Measurements from ENCODE around the gene DMXL1. TPM values are rescaled to one million over a fixed set of nuclear protein-coding genes. Genes with fewer than 3 reads are reported as not detected.

DMXL1 gene
- total and polyA plus RNA-seq, 2 experiments from 2014 or later = 28.4 to 41.7 TPM

GRCh38 chr5:119286511-119287488 is 215.9 kb downstream of the DMXL1 start:
- Histone ChIP-seq H3K4me2 (no peak overlapping the region), H3K9me2 (ENCODE audit: insufficient read depth) (no peaks in the 10 kb centered on the region), H3K4me1 (ENCODE audit: insufficient read depth) (peaks cover 18% of the 10 kb centered on the region), H3K36me3 (ENCODE audit: insufficient read depth) (no peaks in the 10 kb centered on the region), H3K27ac (ENCODE audit: low read depth) (no peak overlapping the region), H3K4me3 (no peak overlapping the region), H3K79me2 (replicated peaks; ENCODE audit: insufficient read depth) (no peaks in the 10 kb centered on the region), H2AFZ (no peak overlapping the region), H3F3A (replicated peaks; ENCODE audit: low read depth) (0 out of 2 replicates have a peak, but pooled peaks cover 2% of the 10 kb centered on the region), H3K27me3 (ENCODE audit: insufficient read depth) (no peaks in the 10 kb centered on the region), H4K20me1 (replicated peaks; ENCODE audit: insufficient read depth) (no peaks in the 10 kb centered on the region)
- Mint-ChIP-seq H3K27me3 (ENCODE audit: insufficient read depth, low read depth, poor library complexity) (no peaks in the 10 kb centered on the region), H3K36me3 (ENCODE audit: low read depth) (no peaks in the 10 kb centered on the region), H3K4me1 (peaks cover 24% of the 10 kb centered on the region), H3K4me3 (no peak overlapping the region), H3K9me3 (no peaks in the 10 kb centered on the region), H3K27ac (no peak overlapping the region)
- TF ChIP-seq REST (IDR thresholded peaks at IDR 0.05; ENCODE audit: unreplicated experiment) = no peak
- TF ChIP-seq, protein P1, sequence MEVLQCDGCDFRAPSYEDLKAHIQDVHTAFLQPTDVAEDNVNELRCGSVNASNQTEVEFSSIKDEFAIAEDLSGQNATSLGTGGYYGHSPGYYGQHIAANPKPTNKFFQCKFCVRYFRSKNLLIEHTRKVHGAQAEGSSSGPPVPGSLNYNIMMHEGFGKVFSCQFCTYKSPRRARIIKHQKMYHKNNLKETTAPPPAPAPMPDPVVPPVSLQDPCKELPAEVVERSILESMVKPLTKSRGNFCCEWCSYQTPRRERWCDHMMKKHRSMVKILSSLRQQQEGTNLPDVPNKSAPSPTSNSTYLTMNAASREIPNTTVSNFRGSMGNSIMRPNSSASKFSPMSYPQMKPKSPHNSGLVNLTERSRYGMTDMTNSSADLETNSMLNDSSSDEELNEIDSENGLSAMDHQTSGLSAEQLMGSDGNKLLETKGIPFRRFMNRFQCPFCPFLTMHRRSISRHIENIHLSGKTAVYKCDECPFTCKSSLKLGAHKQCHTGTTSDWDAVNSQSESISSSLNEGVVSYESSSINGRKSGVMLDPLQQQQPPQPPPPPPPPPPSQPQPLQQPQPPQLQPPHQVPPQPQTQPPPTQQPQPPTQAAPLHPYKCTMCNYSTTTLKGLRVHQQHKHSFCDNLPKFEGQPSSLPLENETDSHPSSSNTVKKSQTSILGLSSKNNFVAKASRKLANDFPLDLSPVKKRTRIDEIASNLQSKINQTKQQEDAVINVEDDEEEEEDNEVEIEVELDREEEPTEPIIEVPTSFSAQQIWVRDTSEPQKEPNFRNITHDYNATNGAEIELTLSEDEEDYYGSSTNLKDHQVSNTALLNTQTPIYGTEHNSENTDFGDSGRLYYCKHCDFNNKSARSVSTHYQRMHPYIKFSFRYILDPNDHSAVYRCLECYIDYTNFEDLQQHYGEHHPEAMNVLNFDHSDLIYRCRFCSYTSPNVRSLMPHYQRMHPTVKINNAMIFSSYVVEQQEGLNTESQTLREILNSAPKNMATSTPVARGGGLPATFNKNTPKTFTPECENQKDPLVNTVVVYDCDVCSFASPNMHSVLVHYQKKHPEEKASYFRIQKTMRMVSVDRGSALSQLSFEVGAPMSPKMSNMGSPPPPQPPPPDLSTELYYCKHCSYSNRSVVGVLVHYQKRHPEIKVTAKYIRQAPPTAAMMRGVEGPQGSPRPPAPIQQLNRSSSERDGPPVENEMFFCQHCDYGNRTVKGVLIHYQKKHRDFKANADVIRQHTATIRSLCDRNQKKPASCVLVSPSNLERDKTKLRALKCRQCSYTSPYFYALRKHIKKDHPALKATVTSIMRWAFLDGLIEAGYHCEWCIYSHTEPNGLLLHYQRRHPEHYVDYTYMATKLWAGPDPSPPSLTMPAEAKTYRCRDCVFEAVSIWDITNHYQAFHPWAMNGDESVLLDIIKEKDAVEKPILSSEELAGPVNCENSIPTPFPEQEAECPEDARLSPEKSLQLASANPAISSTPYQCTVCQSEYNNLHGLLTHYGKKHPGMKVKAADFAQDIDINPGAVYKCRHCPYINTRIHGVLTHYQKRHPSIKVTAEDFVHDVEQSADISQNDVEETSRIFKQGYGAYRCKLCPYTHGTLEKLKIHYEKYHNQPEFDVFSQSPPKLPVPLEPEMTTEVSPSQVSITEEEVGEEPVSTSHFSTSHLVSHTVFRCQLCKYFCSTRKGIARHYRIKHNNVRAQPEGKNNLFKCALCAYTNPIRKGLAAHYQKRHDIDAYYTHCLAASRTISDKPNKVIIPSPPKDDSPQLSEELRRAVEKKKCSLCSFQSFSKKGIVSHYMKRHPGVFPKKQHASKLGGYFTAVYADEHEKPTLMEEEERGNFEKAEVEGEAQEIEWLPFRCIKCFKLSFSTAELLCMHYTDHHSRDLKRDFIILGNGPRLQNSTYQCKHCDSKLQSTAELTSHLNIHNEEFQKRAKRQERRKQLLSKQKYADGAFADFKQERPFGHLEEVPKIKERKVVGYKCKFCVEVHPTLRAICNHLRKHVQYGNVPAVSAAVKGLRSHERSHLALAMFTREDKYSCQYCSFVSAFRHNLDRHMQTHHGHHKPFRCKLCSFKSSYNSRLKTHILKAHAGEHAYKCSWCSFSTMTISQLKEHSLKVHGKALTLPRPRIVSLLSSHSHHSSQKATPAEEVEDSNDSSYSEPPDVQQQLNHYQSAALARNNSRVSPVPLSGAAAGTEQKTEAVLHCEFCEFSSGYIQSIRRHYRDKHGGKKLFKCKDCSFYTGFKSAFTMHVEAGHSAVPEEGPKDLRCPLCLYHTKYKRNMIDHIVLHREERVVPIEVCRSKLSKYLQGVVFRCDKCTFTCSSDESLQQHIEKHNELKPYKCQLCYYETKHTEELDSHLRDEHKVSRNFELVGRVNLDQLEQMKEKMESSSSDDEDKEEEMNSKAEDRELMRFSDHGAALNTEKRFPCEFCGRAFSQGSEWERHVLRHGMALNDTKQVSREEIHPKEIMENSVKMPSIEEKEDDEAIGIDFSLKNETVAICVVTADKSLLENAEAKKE (CRISPR knock-in tag; IDR thresholded peaks at IDR 0.05) = no peak
- TF ChIP-seq ZNF331 (CRISPR knock-in tag; IDR thresholded peaks at IDR 0.05; ENCODE audit: low read depth) = no peak
- TF ChIP-seq NANOG (IDR thresholded peaks at IDR 0.05; ENCODE audit: borderline replicate concordance) = no peak
- no peak for TF ChIP-seq JUNB (IDR thresholded peaks at IDR 0.05; ENCODE audit: unreplicated experiment)
- no peak for TF ChIP-seq STAT1 (IDR thresholded peaks at IDR 0.05; ENCODE audit: unreplicated experiment)
- TF ChIP-seq POLR2AphosphoS5 (IDR thresholded peaks at IDR 0.05; ENCODE audit: low read depth) = no peak
- TF ChIP-seq CREB1 (CRISPR knock-in tag; IDR thresholded peaks at IDR 0.05; ENCODE audit: low read depth) = no peak
- no peak for TF ChIP-seq ETS1 (IDR thresholded peaks at IDR 0.05)
- no peak for TF ChIP-seq ZNF114 (CRISPR knock-in tag; IDR thresholded peaks at IDR 0.05)
- TF ChIP-seq EZH2phosphoT487 (IDR thresholded peaks at IDR 0.05; ENCODE audit: unreplicated experiment) = no peak
- TF ChIP-seq EZH2 (IDR thresholded peaks at IDR 0.05; ENCODE audit: low read depth, unreplicated experiment) = no peak
- TF ChIP-seq, protein P2, sequence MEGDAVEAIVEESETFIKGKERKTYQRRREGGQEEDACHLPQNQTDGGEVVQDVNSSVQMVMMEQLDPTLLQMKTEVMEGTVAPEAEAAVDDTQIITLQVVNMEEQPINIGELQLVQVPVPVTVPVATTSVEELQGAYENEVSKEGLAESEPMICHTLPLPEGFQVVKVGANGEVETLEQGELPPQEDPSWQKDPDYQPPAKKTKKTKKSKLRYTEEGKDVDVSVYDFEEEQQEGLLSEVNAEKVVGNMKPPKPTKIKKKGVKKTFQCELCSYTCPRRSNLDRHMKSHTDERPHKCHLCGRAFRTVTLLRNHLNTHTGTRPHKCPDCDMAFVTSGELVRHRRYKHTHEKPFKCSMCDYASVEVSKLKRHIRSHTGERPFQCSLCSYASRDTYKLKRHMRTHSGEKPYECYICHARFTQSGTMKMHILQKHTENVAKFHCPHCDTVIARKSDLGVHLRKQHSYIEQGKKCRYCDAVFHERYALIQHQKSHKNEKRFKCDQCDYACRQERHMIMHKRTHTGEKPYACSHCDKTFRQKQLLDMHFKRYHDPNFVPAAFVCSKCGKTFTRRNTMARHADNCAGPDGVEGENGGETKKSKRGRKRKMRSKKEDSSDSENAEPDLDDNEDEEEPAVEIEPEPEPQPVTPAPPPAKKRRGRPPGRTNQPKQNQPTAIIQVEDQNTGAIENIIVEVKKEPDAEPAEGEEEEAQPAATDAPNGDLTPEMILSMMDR (conservative IDR thresholded peaks at IDR 0.05; ENCODE audit: low read depth in 2 of 2) = no peak
- DNase-seq (ENCODE audit: low spot score) = no peak
- no peak for ATAC-seq
